Fibroblast of lung (primary cell): Measurements from ENCODE around the gene ZCCHC14. TPM values are rescaled to one million over a fixed set of nuclear protein-coding genes. Genes with fewer than 3 reads are reported as not detected.

Source experiments
- DNase-seq, 2 donors: peaks; one replicate each; pipeline versions ENCODE4 v3.0.0 to v3.0.0-alpha.2; 2010; ENCODE audit warnings: low read depth in 2 of 2
- H2AFZ ChIP-seq: 2 replicates; pipeline ENCODE4 v1.5.1; 2012; ENCODE audit warnings: low read length, control low read depth, inconsistent platforms
- H3K27ac ChIP-seq: 2 replicates; pipeline ENCODE4 v1.5.1; 2011; ENCODE audit warnings: low read length, control low read depth; ENCODE audit not compliant: insufficient read depth
- H3K27me3 ChIP-seq: 2 replicates; pipeline ENCODE4 v1.5.1; 2011; ENCODE audit warnings: mild to moderate bottlenecking, low read length; ENCODE audit not compliant: control insufficient read depth, insufficient read depth
- H3K36me3 ChIP-seq: 2 replicates; pipeline ENCODE4 v1.5.1; 2011; ENCODE audit warnings: low read length; ENCODE audit not compliant: control insufficient read depth, insufficient read depth
- H3K4me1 ChIP-seq: 2 replicates; pipeline ENCODE4 v1.5.1; 2011; ENCODE audit warnings: low read length; ENCODE audit not compliant: control insufficient read depth, insufficient read depth; ENCODE audit errors: extremely low read depth
- H3K4me2 ChIP-seq: 2 replicates; pipeline ENCODE4 v1.5.1; 2011; ENCODE audit warnings: low read length, control low read depth; ENCODE audit not compliant: insufficient read depth; ENCODE audit errors: extremely low read depth
- H3K4me3 ChIP-seq, 4 experiments: fragments of 200-600 bp in 1 of 4; sonication (generic) in 1 of 4; replicated peaks in 1 of 4; 2 replicates each; pipeline ENCODE4 v1.5.1; 2011 to 2016; ENCODE audit warnings: low read length in 4 of 4, low read depth in 3 of 4, mild to moderate bottlenecking in 3 of 4, control low read depth in 2 of 4, inconsistent platforms in 1 of 4, mixed read lengths in 1 of 4; ENCODE audit not compliant: insufficient read depth in 1 of 4; ENCODE audit errors: control extremely low read depth in 1 of 4
- H3K79me2 ChIP-seq: 2 replicates; pipeline ENCODE4 v1.5.1; 2012; ENCODE audit warnings: mild to moderate bottlenecking, low read length, inconsistent platforms; ENCODE audit not compliant: control insufficient read depth, insufficient read depth
- H3K9ac ChIP-seq: 2 replicates; pipeline ENCODE4 v1.5.1; 2011; ENCODE audit warnings: mild to moderate bottlenecking, low read length, control low read depth; ENCODE audit not compliant: insufficient read depth
- H3K9me3 ChIP-seq: 2 replicates; pipeline ENCODE4 v1.5.1; 2012; ENCODE audit warnings: low read depth, low read length; ENCODE audit not compliant: control insufficient read depth, insufficient read depth
- H4K20me1 ChIP-seq: 2 replicates; pipeline ENCODE4 v1.5.1; 2011; ENCODE audit warnings: low read length; ENCODE audit not compliant: control insufficient read depth, insufficient read depth; ENCODE audit errors: extremely low read depth
- CTCF ChIP-seq, 2 donors: IDR thresholded peaks in 1 of 2; conservative IDR thresholded peaks in 1 of 2; 1 replicate in 1 of 2; 2 replicates in 1 of 2; pipeline ENCODE4 v1.5.1; 2011 to 2012; ENCODE audit warnings: low read length in 2 of 2, control low read depth in 1 of 2, inconsistent platforms in 1 of 2, low read depth in 1 of 2, mild to moderate bottlenecking in 1 of 2
- EZH2 ChIP-seq: IDR thresholded peaks from 2 replicates; pipeline ENCODE4 v1.5.1; 2012; ENCODE audit warnings: low read length, control low read depth, mild to moderate bottlenecking; ENCODE audit errors: missing control alignments
- polyA plus RNA-seq, 2 donors: library from polyadenylated mRNA; depleted of rRNA in 1 of 2; stranded (reverse) in 1 of 2; unstranded in 1 of 2; fragments of >200 nt; gene quantifications; 2 replicates each; pipeline ENCODE4 v1.2.1, GENCODE V29; 2011 to 2012; ENCODE audit warnings: missing spikeins in 1 of 2
- total RNA-seq: library from RNA; depleted of rRNA; stranded (reverse); fragments of >200 nt; gene quantifications from 2 replicates; pipeline ENCODE4 v1.2.1, GENCODE V29; 2014

The ZCCHC14 gene
- total and polyA plus RNA-seq, 2 donors (not counting 1 experiment from before 2014, with no cell fraction given) = 6.4 to 16.3 TPM

- H3K4me2 ChIP-seq = no peak overlapping the region
- no peak overlapping the region for H3K27ac ChIP-seq
- no peak for TF ChIP-seq CTCF (conservative IDR thresholded peaks at IDR 0.05 in 1 of 2, IDR thresholded peaks at IDR 0.05 in 1 of 2; ENCODE audit: low read depth in 1 of 2, low read length in 2 of 2)
- no peak for TF ChIP-seq EZH2
- no peaks in the 10 kb centered on the region for H3K36me3 ChIP-seq
- no peak for DNase-seq
- H3K4me1 ChIP-seq = peaks cover 9% of the 10 kb centered on the region
- no peaks in the 10 kb centered on the region for H3K27me3 ChIP-seq
- no peaks in the 10 kb centered on the region for H4K20me1 ChIP-seq
- peaks cover 71% of the 10 kb centered on the region for H3K79me2 ChIP-seq
- no peak overlapping the region for H3K4me3 ChIP-seq
- no peaks in the 10 kb centered on the region for H3K9me3 ChIP-seq
- H2AFZ ChIP-seq = no peak overlapping the region
- H3K9ac ChIP-seq = no peak overlapping the region
These were observed 116.2 kb downstream of the ZCCHC14 start for GRCh38 chr16:87376660-87377059.

GRCh38 chr16:87375426-87376135 lies 117.2 kb downstream of the ZCCHC14 start:
- Histone ChIP-seq H3K9ac (no peak overlapping the region), H2AFZ (no peak overlapping the region), H3K27ac (peak overlapping the region; percentile 29), H3K9me3 (no peaks in the 10 kb centered on the region), H3K27me3 (no peaks in the 10 kb centered on the region), H3K4me1 (peaks cover 9% of the 10 kb centered on the region), H3K4me3 (no peak overlapping the region), H3K79me2 (peaks cover 67% of the 10 kb centered on the region), H3K36me3 (no peaks in the 10 kb centered on the region), H3K4me2 (peak overlapping the region; percentile 69), H4K20me1 (no peaks in the 10 kb centered on the region)
- DNase-seq = peak in 1 of 2 donors; percentile 65
- TF ChIP-seq EZH2 = no peak
- no peak for TF ChIP-seq CTCF (conservative IDR thresholded peaks at IDR 0.05 in 1 of 2, IDR thresholded peaks at IDR 0.05 in 1 of 2; ENCODE audit: low read depth in 1 of 2, low read length in 2 of 2)

GRCh38 chr16:87374313-87374712 lies 118.5 kb downstream of the ZCCHC14 start:
- Histone ChIP-seq H3K4me3 (no peak overlapping the region), H4K20me1 (no peaks in the 10 kb centered on the region), H3K36me3 (no peaks in the 10 kb centered on the region), H3K9ac (no peak overlapping the region), H3K27me3 (no peaks in the 10 kb centered on the region), H3K9me3 (no peaks in the 10 kb centered on the region), H3K4me2 (no peak overlapping the region), H3K79me2 (peaks cover 61% of the 10 kb centered on the region), H2AFZ (no peak overlapping the region), H3K4me1 (peaks cover 9% of the 10 kb centered on the region), H3K27ac (no peak overlapping the region)
- TF ChIP-seq CTCF (conservative IDR thresholded peaks at IDR 0.05 in 1 of 2, IDR thresholded peaks at IDR 0.05 in 1 of 2; ENCODE audit: low read depth in 1 of 2, low read length in 2 of 2) (no peak), EZH2 (no peak)
- DNase-seq = no peak
